GM18519 (cell line): ENCODE measurements around the gene SLX9.

Experiments
- ATAC-seq: cut with Tn5 transposase; IDR thresholded peaks from one replicate; pipeline ENCODE4 v1.9.1; 2021; ENCODE audit warnings: mild to moderate bottlenecking, moderate library complexity; ENCODE audit not compliant: unreplicated experiment, low FRiP score

The SLX9 gene

DNA sequence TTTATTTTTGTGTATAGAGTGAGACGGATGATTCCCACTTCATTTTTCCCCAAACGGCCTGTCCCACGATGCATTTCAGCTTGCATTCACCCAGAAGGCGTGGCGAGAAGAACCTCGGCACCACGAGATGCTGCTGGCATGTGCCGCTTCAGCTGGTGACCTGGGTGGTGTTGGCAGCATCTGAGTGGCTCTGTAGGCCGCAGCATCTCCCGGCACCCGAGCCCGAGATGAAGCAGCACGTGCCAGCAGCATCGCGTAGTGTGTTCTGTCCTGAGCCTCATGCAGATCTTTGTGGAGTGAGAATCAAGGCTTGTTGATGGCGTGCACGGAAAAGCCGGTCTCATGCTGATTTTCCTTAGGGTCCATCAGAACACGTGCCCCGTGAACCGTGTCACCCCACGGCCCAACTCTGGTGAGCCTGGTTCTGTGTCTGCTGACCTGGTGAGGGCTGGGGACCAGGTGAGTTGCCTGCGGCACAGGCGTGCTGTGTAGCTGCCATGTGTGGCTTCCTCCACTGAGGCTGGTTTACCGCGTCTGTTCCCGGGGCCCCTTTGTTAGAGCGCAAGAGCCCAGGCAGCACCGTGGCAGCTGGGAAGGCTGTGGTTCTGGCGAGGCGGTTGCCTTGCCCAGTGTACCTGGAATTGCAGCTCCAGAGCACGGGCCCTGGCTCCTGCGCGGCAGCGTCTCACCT is 16.7 kb downstream of the SLX9 start:
- ATAC-seq, result no peak

DNA sequence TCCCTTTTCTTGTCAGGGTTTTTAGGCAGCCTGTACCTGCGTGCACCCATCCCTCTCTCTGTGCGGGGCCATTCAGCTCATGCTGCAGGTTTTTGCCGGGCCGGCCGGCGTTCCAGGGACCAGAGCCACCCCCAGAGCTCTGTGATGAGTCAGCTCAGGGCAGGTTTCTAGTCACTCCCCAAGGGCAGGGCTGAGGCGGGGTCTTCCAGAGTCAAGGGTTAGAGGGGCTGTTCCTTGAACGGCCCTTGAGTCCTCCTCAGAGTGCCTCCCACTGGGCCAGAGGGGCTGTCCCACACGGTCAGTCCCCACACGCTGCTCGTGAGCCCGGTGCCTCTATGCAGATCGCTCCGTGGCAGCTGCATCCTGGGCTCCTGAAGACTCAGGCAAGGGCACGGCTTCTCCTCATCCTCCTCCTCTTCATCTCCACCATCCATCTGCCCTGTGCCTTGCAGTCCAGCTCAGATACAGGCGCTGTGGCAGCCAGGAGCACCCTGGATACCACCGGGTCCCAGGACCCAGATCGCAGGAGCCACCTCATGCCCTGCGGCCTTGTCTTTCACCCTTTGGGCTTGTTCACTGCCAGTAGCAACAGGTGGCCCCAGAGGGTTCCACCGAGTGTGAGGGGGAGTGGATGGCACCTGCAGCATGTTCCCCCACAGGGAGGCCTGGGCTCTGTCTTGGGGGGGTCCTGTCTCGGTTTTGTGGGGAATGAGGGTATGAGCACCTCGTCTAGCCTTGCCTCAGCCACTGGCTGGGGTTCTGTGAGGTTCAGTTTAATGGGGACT is 17.4 kb downstream of the SLX9 start:
- ATAC-seq, result no peak

DNA sequence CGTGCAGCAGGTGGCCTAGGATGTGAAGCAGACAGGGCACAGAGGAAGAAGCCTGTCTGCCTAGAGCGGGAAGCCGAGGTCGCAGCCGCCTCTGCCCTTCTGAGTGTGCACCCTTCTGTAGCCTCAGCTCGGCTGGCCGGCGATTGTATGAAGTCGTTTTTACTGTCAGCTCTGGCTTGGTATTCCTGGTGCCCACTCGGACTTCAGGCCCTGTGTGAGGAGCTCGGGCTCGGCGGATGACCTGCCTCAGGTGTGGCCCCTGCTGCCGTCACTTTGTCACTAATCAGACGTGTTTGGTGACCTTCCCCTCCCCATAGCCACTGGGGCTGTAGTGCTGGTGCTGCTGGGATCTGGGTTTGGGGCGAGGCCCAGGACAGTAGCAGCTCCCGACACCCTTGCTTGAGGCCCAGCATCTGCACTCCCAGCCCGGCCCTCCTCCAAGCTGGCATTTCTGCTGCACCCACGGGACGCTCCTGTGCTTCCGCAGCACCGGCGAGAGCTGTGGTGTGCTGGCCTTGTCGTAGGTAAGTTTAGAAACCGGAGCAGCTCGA is 18.1 kb downstream of the SLX9 start:
- ATAC-seq, result no peak

DNA sequence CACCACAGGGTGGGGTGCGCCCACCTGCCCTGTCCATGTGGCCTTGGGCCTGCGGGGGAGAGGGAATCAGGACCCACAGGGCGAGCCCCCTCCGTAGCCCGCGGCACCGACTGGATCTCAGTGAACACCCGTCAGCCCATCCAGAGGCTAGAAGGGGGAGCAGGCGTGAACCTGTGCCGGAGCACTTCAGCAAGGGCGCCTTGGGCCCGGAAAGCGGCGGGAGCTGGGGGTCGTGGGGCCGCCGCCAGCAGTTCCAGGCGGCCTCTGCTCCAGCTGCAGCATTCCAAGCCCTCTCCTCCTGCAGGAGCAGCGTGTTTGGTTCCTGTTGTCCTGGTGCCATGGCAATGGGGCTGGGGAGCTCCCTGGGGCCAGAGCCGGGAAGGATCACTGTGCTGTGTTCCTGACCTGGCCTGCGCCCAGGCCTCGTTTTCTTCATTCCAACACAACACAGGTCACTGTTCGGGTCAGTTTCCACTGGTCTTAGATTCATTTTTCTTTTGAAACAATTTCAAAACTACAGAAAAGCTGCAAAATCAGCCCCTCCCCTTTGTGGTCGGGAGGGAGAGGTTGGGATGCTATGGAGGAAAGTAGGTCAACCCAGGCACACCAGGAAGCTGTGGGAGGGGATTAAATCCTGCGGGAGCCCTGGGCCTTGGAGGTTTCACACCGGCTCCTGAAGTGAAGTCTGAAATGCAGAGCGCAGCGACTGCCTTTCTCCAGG is 18.8 kb downstream of the SLX9 start:
- no peak for ATAC-seq

DNA sequence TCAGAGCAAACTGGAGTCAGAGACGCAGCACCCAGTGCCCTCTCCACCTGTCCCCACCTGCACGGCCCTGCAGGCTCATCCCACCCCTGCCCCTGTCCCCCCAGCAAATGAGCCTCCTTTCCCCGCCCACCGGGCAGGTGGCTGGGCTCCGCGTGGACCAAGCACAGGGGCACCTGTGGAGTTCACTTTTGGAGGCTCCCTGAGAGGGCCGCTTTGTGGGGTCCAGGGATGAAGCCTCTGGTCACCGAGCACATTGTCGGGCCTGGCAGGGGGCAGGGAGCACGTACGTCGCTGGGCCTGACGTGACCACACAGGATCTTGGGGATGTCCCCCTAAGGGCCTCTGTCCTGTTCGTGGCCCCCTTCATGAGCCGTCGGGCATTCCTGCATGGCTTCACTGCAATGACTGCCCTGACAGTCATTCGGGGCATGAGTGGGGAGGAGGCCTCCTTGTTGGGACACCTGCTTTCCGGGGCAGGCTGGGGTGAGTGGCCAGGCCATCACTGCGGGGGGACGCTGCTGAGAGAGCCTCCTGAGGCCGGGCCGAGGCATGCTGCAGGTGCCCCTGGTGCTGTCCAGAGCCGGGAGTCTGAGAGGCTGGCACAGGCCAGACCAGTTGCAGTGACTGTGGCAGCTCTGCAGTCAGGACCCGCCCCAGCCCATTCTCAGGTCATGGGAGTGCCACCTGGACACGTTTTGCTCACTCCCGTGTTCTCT is 19.7 kb downstream of the SLX9 start:
- no peak for ATAC-seq

DNA sequence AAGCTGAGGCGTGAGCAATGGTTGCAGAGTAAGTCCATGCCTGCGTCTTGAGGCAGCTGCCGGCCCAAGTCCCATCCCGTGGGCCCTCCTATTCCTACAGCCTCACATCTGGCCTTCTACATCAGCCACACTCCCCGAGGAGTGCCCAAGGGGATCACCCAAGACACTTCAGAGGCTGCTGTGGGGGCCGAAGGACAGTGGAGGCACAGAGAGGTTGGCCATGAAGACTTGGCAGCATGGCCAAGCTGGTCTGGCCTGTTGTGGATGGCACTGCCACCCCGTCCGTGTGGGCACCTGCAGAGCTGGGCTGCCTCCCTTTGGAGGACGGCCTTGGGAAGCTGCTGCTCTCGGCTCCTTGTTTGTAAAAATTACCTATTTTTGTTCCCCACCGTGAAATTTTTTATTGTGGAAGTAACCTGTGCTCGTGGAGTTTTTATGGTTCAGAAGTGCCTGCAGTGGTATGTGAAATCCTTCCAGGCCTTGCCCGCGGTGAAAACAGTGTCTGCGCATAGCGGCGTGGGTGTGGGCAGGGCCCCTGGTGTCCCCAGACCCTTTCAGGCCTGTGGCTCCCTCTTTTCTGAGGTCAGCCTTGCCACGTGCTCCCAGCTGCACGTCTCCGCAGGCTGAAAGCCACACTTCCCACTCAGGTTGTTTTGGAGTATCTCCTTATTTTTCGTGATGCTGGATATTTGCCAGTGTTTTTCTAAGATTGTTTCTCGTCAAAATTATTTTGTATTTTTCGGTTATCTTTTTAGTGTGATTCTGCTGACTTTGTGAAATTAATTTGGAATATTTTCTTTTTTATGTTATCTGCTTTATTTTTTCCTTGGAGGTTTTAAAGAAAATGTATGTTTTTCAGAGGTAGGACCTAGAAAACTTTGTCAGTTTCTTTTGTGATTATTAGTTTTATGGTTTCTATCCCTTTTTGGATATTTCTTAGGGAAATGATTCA is 20.6 kb downstream of the SLX9 start:
- ATAC-seq, result no peak

DNA sequence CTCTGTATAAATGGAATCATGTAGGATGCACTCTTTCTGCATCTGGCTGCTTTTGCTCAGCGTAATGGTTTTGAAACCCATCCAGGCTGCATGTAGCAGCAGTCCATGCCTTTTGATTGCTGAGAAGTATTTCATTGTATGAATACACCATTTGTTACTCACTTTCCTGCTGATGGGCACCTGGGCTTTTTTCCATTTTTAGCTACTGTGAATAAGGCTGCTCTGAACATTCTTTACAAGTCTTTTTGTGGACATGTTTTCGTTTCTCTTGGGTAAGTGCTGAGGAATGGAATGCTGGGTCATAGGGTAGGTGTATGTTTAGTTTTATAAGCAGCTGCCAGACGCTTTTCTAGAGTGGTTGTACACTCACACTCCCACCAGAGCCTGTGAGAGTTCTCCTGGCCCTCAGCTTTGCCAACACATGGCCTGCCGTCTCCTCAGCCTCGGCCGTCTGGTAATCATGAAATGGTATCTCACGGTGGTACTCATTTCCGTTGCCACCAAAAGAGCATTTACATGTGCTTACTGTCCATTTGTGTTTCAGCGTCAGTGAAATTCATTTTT is 22.7 kb downstream of the SLX9 start:
- ATAC-seq, result no peak

DNA sequence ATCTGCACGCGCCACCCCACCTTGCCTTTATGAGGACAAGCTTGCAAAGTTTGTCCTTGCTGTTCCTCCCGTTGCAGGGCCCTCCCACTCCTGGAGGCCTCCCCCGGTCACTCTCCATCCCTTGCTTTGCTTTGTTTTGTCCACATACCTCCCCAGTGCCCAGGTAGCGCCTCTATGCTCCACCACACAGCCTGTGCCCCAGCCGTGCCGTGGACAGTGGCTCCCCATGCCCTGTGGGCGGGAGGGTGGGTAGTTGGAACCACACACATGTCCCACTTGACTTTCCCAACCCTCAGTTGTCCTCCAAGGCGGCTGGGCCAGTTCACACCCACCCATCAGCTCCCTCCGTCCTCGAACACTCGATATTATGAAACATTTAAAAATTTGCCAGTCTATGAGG is 24.6 kb downstream of the SLX9 start:
- ATAC-seq, result no peak

DNA sequence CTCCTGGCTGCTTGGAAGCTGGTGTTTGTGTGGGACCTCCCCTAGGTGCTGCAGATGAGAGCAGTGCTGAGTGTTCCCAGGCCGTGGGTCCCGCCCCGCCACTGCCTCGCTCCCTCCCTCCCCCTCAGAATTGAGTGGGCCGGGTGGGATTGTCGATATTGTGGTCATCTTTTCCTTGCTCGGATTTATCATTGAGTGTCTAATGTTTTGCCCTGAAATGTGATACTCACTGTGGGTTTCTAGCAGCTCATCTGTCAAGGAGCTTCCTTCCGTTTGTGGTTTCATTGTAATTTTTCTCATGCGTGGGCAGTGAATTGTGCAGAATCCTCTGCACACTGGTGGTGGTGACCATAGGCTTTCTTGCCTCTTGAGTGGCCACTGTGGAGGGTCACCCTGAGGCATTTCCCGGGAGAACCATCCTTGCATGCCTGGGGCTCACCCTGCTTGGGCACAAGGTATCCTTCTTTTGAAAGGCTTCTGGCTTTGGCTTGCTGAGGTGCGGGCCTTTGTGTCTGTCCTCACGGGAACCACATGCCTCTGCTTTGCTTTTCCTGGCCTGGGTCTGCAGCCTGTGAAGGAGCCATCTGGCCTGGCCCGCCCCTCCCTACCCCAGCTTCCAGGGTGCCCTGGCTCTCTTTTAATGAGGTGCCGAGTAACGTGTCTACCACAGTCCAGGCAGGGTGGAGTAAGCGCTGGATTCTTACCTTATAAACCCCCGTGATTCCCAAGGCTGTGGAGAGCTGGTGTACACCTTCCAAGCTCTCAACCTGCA is 25.6 kb downstream of the SLX9 start:
- no peak for ATAC-seq

DNA sequence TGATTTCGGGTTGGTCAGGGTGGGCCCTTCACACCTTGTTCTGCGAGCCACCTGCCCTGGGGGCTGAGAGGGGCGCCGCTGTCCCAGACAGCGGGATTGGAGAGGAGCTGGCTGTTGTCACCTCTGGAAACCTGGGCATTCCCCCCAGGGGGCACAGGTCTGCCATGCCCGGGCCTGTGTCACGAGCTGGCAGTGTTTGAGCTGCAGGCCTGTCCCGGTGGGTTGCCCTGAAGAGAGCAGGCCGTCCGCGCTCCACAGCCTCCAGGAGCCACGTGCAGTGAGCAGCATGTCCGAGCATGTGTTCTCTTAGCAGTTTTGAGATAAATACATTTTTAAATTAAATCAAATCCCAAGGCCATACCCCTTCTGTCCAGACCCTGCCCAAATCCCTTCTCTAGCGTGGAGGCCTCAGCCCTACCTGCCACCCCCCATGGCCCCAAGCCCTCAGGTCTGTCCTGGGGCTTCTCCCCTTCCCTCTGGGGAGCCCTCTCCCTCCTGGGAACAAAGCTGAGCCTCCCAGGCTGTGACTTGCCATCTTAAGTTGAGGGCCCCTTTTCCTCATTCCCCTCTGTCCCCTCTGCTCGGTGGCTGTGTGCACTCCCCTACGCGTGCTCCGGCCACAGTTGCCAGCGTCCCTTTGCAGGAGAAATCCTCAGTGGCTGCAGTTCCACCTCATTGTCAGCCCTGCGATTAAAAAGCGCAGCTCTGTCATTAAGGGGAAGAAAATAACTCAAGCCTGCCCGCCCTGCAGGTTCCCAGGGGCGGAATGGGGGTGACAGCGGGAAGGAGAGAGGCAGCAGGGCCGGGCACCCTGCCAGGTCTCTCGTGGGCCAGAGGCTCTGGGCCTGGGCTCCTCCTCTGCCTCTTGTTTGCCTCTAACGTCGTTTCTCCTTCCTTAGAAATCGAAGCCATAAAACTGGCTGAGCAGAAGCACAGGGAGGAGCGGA is 26.6 kb downstream of the SLX9 start:
- no peak for ATAC-seq

DNA sequence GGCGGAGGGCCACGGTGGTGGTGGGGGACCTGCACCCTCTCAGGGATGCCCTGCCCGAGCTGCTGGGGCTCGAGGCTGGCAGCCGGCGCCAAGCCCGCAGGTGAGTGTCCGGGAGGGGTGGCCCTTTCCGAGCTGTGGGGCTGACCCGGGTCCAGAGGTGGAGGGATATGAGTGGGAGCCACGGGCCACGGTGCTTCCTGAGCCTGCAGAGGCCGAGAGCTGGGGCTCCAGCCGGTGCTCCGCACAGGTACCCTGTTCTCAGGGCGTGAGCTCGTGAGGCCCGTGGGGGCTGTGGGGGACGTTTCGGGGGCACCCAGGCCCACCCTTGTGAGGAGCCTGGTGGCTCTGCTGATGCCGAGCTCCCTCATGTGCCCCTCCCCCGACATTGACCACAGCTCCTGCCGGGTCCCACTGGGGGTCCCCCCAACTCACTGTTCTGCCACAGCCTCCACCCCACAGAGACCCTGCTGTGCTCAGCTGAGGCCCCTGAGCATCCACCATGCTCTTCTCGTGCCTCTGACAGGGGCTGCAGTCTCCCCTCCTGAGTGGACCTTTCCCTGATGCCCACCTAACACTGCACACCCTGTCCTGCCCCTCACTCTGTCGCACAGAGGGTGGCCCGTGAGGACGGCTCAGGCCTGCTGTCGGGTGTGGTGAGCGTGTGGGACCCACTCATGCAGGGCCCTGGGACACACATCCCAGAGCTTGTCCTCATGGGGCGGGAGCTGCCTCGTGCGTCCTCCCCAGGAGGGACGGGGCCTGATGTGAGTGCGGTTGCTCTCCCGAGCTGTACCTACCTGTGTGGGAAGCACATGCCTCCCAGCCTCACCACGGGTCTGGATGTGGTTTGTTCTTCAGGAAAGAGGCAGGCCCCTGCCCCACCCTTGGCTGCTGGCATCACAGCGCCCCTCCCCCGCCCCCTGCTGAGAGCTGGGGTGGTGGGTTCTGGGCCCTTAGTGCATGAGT is 27.5 kb downstream of the SLX9 start:
- no peak for ATAC-seq

DNA sequence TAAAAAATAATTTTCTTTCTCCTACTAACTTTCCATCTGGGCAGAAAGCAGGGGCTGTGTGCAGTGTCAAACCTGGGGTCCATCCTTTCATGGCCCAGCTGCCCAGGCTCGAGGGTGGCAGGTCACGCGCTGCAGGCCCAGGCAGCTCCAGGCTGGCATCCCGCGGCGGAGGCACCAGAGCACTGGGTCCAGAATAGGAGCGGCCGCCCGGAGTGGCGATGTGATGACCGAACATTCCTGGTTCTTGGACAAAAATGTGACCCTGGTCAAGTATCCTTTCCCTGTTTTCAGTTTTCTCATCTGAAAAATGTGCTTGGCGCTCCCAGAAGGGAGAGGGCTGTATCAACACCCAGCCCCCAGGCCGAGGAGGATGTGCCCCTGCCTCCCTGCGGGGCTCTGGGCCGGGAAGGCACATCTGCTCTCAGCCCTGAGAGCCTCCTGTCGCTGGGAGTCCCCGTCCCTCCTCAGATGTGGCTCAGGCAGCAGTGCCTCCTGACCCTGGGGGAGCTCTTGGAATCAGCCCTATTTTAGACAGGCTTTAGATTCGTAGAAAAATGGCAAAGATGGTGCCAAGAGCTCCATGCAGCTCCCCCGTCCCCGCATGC is 29.3 kb downstream of the SLX9 start:
- no peak for ATAC-seq

DNA sequence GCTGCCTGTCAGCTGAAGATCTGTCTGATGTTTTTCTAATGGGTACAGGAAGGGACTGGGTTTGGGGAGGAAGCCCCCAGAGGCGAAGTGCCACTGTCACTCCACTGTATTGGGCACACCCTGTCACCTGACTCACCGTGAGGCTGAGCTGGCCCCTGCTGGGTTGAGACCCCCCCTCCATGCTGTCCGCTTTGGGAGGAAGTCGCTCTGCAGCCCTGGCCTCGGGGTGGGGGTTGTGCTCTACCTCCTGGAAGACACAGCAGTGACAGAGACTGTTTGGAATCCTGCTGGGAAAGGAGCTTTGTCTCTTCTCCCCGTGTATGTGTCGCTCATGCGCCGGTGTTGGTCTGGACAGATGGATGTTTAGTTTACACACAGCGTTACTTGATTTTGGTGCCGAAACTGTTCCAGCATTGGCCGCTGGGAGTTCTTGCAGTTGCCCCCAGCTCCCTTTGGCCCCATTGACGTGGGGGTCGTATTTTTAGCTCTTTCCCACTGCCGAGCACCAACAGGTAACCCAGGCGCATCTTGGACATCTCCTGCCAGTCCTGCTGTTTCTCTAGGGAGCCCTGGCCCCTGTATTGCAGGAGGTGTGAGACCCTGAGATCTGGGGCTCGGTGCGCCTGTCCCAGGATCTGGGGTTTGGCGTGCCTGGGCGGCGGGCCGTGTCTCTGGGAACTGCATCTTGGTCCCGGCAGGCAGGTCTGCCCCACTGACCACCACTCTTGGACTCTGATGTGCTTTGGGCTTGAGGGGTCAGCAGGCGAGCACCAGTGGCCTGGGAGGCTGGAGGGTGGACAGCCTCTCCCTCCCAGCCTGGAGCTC is 30.3 kb downstream of the SLX9 start:
- no peak for ATAC-seq

DNA sequence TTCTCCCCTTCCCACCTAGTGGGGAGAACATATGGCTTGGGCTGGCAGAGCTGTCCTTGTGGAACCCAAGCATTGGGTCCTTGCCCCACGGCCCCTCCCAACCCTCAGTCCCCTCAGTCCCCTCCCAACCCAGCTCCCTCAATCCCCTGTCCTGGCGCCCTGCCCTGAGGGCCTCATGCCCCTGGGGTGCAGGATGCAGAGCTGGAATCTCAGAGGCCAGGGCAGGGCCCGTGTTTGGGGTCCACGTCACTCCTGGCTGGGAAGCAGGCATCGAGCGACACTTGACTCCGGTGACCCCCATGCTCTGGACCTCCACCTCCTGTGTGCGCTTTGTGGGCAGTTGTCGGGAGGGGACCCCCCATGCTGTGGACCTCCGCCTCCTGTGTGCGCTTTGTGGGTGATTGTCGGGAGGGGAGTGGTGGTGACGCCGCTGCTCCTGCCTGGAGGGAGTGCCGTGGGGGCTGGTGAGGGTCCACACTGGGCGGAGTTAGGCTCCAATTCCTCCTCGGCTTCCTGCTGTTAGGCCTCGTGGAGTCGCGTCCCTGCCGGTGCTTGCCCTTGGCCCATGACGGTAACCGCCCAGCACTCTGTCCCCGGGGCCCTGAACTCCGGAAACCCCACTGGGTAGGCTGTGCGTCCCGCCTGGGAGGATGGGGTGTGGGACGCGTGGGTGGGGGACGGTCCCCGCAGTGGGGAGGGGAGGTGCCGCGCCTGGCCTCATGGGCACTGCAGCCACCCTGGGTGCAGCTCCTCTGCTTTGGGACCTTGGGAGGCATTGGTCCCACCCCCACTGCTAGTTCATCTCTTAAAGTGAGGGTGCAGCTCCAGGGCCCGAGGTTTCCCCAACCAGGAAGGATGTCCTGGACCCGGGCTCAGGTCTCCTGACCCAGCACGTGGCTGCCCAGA is 31.2 kb downstream of the SLX9 start:
- no peak for ATAC-seq
